Large intestine (tissue), 3 donors: ENCODE data around the gene BMP7. TPM values are rescaled to one million over a fixed set of nuclear protein-coding genes. Genes with fewer than 3 reads are reported as not detected.
A peak's percentile ranks its signal among the peaks of the same experiment; 100 is the strongest.

Source experiments
- DNase-seq, 2 donors: peaks; one replicate each; pipeline versions ENCODE4 v3.0.0 to v3.0.0-alpha.2; 2013
- H3K27ac ChIP-seq: one replicate; pipeline ENCODE4 v1.5.1; 2013; ENCODE audit warnings: low read length
- H3K27me3 ChIP-seq: 2 replicates; pipeline ENCODE4 v1.6.1; 2013; ENCODE audit warnings: low read length; ENCODE audit not compliant: control insufficient read depth, insufficient read depth
- H3K36me3 ChIP-seq: 2 replicates; pipeline ENCODE4 v1.6.1; 2013; ENCODE audit warnings: low read length; ENCODE audit not compliant: control insufficient read depth, insufficient read depth
- H3K4me1 ChIP-seq: one replicate; pipeline ENCODE4 v1.6.1; 2013; ENCODE audit warnings: low read length; ENCODE audit not compliant: control insufficient read depth, insufficient read depth
- H3K4me3 ChIP-seq: one replicate; pipeline ENCODE4 v1.5.1; 2013; ENCODE audit warnings: low read length
- H3K9me3 ChIP-seq: one replicate; pipeline ENCODE4 v1.6.1; 2013; ENCODE audit warnings: mild to moderate bottlenecking, low read depth, low read length, moderate library complexity; ENCODE audit not compliant: control insufficient read depth
- WGBS: methylation state at CpG from one replicate; pipeline ENCODE4 v1.1.5; 2013; ENCODE audit warnings: low lambda C conversion rate; ENCODE audit not compliant: insufficient coverage; 5-methylcytosine and 5-hydroxymethylcytosine counted together
- polyA plus RNA-seq: library from polyadenylated mRNA; unstranded; fragments of 120-200 nt; gene quantifications from one replicate; pipeline ENCODE4 v1.2.1, GENCODE V29; 2013

BMP7 gene
- polyA plus RNA-seq, 1 donor, result 3.0 TPM

GRCh38 chr20:57139342-57140093, 126.9 kb downstream of the BMP7 start:
- no peak overlapping the region for H3K4me3 ChIP-seq
- H3K4me1 ChIP-seq, result no peaks in the 10 kb centered on the region
- H3K9me3 ChIP-seq, result no peaks in the 10 kb centered on the region
- no peaks in the 10 kb centered on the region for H3K36me3 ChIP-seq
- no peaks in the 10 kb centered on the region for H3K27me3 ChIP-seq
- 100% methylated on average over 2 of the region's 8 CpGs for WGBS
- no peak overlapping the region for H3K27ac ChIP-seq
- DNase-seq, result no peak

GRCh38 chr20:57138198-57138995, 128.0 kb downstream of the BMP7 start:
- Histone ChIP-seq H3K27ac (no peak overlapping the region), H3K36me3 (no peaks in the 10 kb centered on the region), H3K9me3 (no peaks in the 10 kb centered on the region), H3K27me3 (no peaks in the 10 kb centered on the region), H3K4me3 (no peak overlapping the region), H3K4me1 (no peaks in the 10 kb centered on the region)
- WGBS, result 91% methylated on average over 5 of the region's 17 CpGs
- no peak for DNase-seq

GRCh38 chr20:57137676-57138075, 128.8 kb downstream of the BMP7 start:
- no peak overlapping the region for H3K27ac ChIP-seq
- DNase-seq, result no peak
- no CpG with 5 or more reads among the region's 1 CpG for WGBS
- no peaks in the 10 kb centered on the region for H3K9me3 ChIP-seq
- no peaks in the 10 kb centered on the region for H3K36me3 ChIP-seq
- no peaks in the 10 kb centered on the region for H3K4me1 ChIP-seq
- no peaks in the 10 kb centered on the region for H3K27me3 ChIP-seq
- H3K4me3 ChIP-seq, result no peak overlapping the region

GRCh38 chr20:57136734-57137133, 129.7 kb downstream of the BMP7 start:
- 93% methylated on average over 5 of the region's 7 CpGs for WGBS
- no peak for DNase-seq
- Histone ChIP-seq H3K4me1 (no peaks in the 10 kb centered on the region), H3K27me3 (no peaks in the 10 kb centered on the region), H3K27ac (no peak overlapping the region), H3K4me3 (no peak overlapping the region), H3K9me3 (no peaks in the 10 kb centered on the region), H3K36me3 (no peaks in the 10 kb centered on the region)

- H3K4me3 ChIP-seq, result no peak overlapping the region
- 80% methylated on average over 1 of the region's 6 CpGs for WGBS
- H3K9me3 ChIP-seq, result no peaks in the 10 kb centered on the region
- no peak overlapping the region for H3K27ac ChIP-seq
- H3K4me1 ChIP-seq, result no peaks in the 10 kb centered on the region
- DNase-seq, result no peak
- no peaks in the 10 kb centered on the region for H3K36me3 ChIP-seq
- H3K27me3 ChIP-seq, result no peaks in the 10 kb centered on the region
These were observed 130.6 kb downstream of the BMP7 start for GRCh38 chr20:57135875-57136274.

- 100% methylated on average over 1 of the region's 4 CpGs for WGBS
- H3K27ac ChIP-seq, result no peak overlapping the region
These were observed 131.6 kb downstream of the BMP7 start for GRCh38 chr20:57134804-57135203.

GRCh38 chr20:57133926-57134650, 132.4 kb downstream of the BMP7 start:
- Histone ChIP-seq H3K4me1 (no peaks in the 10 kb centered on the region), H3K27ac (no peak overlapping the region), H3K27me3 (no peaks in the 10 kb centered on the region), H3K9me3 (no peaks in the 10 kb centered on the region), H3K4me3 (no peak overlapping the region), H3K36me3 (no peaks in the 10 kb centered on the region)
- peak in 1 of 2 donors; percentile 16 for DNase-seq
- no CpG with 5 or more reads among the region's 14 CpGs for WGBS

More at GRCh38 chr20:57134804-57135203, 131.6 kb downstream of the BMP7 start:
- Histone ChIP-seq H3K27me3 (no peaks in the 10 kb centered on the region), H3K36me3 (no peaks in the 10 kb centered on the region), H3K4me3 (no peak overlapping the region), H3K4me1 (no peaks in the 10 kb centered on the region), H3K9me3 (no peaks in the 10 kb centered on the region)
- DNase-seq, result no peak

- H3K4me3 ChIP-seq, result no peak overlapping the region
- no peak for DNase-seq
- no peaks in the 10 kb centered on the region for H3K4me1 ChIP-seq
- H3K9me3 ChIP-seq, result no peaks in the 10 kb centered on the region
- H3K27me3 ChIP-seq, result peaks cover under 1% of the 10 kb centered on the region
- H3K27ac ChIP-seq, result no peak overlapping the region
- 90% methylated on average over 2 of the region's 13 CpGs for WGBS
- H3K36me3 ChIP-seq, result no peaks in the 10 kb centered on the region
These were observed 134.6 kb downstream of the BMP7 start for GRCh38 chr20:57131601-57132391.

- Histone ChIP-seq H3K27ac (no peak overlapping the region), H3K9me3 (no peaks in the 10 kb centered on the region), H3K27me3 (peaks cover 5% of the 10 kb centered on the region), H3K36me3 (no peaks in the 10 kb centered on the region), H3K4me1 (no peaks in the 10 kb centered on the region), H3K4me3 (no peak overlapping the region)
- 100% methylated on average over 1 of the region's 10 CpGs for WGBS
- no peak for DNase-seq
These were observed 135.4 kb downstream of the BMP7 start for GRCh38 chr20:57131077-57131476.
